GM23248 (cell line): ENCODE measurements around the gene GARIN1A.

Experiments
- EZH2 ChIP-seq: fragments of 200-600 bp; sonication (generic); IDR thresholded peaks from 2 replicates; pipeline ENCODE4 v1.6.1; 2018; ENCODE audit warnings: antibody characterized with exemption, mild to moderate bottlenecking; ENCODE audit not compliant: insufficient read depth, poor library complexity, severe bottlenecking
- EZH2phosphoT487 ChIP-seq: fragments of 200-600 bp; sonication (generic); IDR thresholded peaks from 2 replicates; pipeline ENCODE4 v1.6.1; 2018; ENCODE audit warnings: antibody characterized with exemption, moderate library complexity, mild to moderate bottlenecking, low read depth; ENCODE audit not compliant: insufficient read depth

DNA sequence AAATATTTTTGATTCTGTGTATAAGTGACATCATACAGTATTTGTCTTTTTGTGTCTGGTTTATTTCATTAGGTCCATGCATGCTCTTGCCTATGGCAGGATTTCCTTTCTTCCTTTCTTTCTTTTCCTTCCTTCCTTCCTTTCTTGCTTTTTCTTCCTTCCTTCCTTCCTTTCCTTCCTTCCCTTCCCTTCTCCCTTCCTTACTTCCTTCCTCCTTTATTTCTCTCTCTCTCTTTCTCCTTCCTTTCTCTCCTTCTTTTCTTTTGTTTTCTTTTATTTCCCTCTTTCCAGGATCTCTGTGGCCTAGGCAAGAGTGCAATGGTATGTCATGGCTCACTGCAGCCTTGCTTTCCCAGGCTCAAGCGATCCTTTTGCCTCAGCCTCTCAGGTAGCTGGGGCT is 35.7 kb downstream of the GARIN1A start:
- no peak for TF ChIP-seq EZH2phosphoT487
- TF ChIP-seq EZH2: no peak
